Calu3 (cell line): Measurements from ENCODE around the gene CYP19A1. TPM values are rescaled to one million over a fixed set of nuclear protein-coding genes. Genes with fewer than 3 reads are reported as not detected.

Source experiments
- BruUV-seq: library from RNA; stranded (reverse); fragments of 400-500 nt; replicated peaks from 2 replicates; lab custom pipeline; 2021; lab: Mats Ljungman, UMichigan
- CTCF ChIA-PET: fragments of 300-600 bp; sonication (Branson Sonifier 250); formaldehyde crosslinking; loops from one replicate; lab custom pipeline; 2022; ENCODE audit warnings: antibody characterized with exemption; lab: Charles Lee
- DNase-seq: peaks from one replicate; pipeline ENCODE4 v3.0.0; 2022
- H3K27ac Mint-ChIP-seq: one replicate; pipeline ENCODE4 v1.8.0; 2022; ENCODE audit warnings: mixed read lengths; ENCODE audit not compliant: unreplicated experiment
- H3K27me3 Mint-ChIP-seq: one replicate; pipeline ENCODE4 v1.8.0; 2022; ENCODE audit warnings: mixed read lengths; ENCODE audit not compliant: unreplicated experiment
- H3K36me3 Mint-ChIP-seq: one replicate; pipeline ENCODE4 v1.8.0; 2022; ENCODE audit warnings: mild to moderate bottlenecking, moderate library complexity, mixed read lengths; ENCODE audit not compliant: insufficient read depth, unreplicated experiment
- H3K4me1 Mint-ChIP-seq: one replicate; pipeline ENCODE4 v1.8.0; 2022; ENCODE audit warnings: mild to moderate bottlenecking, low read depth, mixed read lengths; ENCODE audit not compliant: unreplicated experiment
- H3K4me3 Mint-ChIP-seq: one replicate; pipeline ENCODE4 v1.8.0; 2022; ENCODE audit warnings: mild to moderate bottlenecking, low read depth, moderate library complexity, mixed read lengths; ENCODE audit not compliant: unreplicated experiment
- H3K9me3 Mint-ChIP-seq: one replicate; pipeline ENCODE4 v1.8.0; 2022; ENCODE audit warnings: low read depth, mixed read lengths; ENCODE audit not compliant: unreplicated experiment
- CTCF ChIP-seq: fragments of 200-600 bp; IDR thresholded peaks from one replicate; pipeline ENCODE4 v1.8.0; 2022; ENCODE audit warnings: antibody characterized with exemption; ENCODE audit not compliant: unreplicated experiment
- intact Hi-C: fragments of 100-400 bp; cut with micrococcal nuclease; formaldehyde crosslinking; loops from one replicate; pipeline ENCODE4 v1.10.0; 2022; ENCODE audit not compliant: unreplicated experiment
- total RNA-seq: library from RNA; stranded (reverse); gene quantifications from 2 replicates; pipeline ENCODE4 v1.2.3, GENCODE V29; 2022

Gene CYP19A1
- total RNA-seq, 1 experiment from 2014 or later: not detected

DNA sequence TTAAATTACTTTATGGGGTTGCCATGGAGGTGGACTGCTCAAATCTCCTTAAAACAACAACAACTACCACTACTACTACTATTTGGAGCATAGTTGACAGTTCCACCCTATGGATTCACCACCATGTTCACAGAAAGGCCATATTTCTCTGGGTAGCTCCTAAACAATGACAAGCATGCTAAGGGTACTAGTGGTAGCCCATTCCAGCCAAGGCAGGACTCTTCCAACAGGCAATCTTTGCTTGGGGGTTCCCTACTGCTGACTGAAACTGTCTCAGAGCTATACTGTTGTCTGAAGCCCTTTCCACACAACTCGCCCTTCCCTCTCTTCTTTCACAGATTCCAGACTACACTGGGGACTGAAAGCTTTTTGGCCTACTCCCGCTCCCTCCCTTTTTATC, 68.9 kb downstream of the CYP19A1 start:
- Mint-ChIP-seq H3K27ac (no peak overlapping the region), H3K4me1 (peaks cover 8% of the 10 kb centered on the region), H3K9me3 (no peaks in the 10 kb centered on the region), H3K4me3 (no peak overlapping the region), H3K36me3 (no peaks in the 10 kb centered on the region), H3K27me3 (peaks cover 11% of the 10 kb centered on the region)
- no peak for TF ChIP-seq CTCF
- intact Hi-C loops: no loop called here
- BruUV-seq: no TSS peak
- DNase-seq: no peak
- CTCF ChIA-PET: no interaction called here

DNA sequence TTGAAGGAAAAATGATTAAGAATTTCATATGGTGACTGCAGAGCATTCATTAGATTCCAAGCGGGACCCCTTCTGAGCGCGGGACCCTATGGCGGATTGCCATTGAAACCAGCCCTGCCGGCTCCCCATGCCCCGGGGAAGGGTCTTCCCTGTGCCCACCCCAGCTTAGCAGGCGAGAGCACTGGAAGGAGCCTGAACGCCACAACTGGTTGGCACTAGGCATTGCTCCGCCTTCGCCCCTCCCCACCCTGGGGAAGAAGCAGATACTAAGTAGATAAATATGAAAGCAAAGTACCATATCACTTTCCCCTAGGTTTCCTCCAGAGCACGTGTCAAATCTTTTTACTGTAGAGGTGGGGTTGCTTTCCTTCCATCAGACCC, 70.7 kb downstream of the CYP19A1 start:
- Mint-ChIP-seq H3K27ac (no peak overlapping the region), H3K36me3 (no peaks in the 10 kb centered on the region), H3K9me3 (no peaks in the 10 kb centered on the region), H3K4me3 (peak overlapping the region; percentile 51), H3K27me3 (no peaks in the 10 kb centered on the region), H3K4me1 (peaks cover 8% of the 10 kb centered on the region)
- CTCF ChIA-PET: interaction anchor here (0.5 to 1.0 kb wide), 2 partner anchors 19 to 115 kb away, joined by 3 read pairs; no protein-coding TSS in a partner anchor
- no TSS peak for BruUV-seq
- intact Hi-C loops: no loop called here
- TF ChIP-seq CTCF: no peak
- peak; percentile 41 for DNase-seq

DNA sequence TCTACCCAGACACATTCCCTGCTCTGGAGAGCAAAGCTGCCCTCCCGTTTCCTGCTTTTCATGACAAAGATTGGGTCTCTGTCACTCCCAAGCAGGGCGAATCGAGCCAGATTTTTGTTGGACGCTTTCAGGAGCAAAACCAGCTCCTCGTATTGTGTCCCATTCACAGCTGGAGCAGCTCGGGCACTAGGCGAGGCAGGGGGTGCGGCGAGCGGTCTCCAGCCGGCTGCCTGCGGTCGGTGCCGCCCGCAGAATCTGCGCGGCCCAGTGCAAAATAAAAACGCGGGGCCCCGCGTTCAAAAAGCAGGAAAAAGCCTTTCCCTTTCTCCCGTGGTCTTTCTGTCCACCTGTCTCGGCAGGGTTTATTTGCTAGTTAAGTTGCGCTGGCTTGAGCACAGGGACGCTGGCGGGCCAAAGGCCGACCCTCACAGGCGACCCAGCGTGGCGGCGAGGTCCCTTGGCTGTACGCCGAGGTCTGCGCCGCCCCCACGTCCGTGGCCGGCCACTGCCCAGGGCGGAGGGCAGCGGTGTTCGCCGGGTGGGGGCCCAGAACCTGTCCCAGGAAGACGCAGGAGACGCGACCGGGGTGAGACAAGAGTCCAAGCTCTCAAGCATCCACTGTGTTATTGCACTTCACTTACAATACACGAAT, 71.2 kb downstream of the CYP19A1 start:
- no peaks in the 10 kb centered on the region for H3K27me3 Mint-ChIP-seq
- no peaks in the 10 kb centered on the region for H3K36me3 Mint-ChIP-seq
- no peak for TF ChIP-seq CTCF
- no TSS peak for BruUV-seq
- CTCF ChIA-PET: interaction anchor here (0.5 to 1.0 kb wide), 3 partner anchors 20 to 116 kb away, joined by 3 read pairs; no protein-coding TSS in a partner anchor
- H3K4me1 Mint-ChIP-seq: peaks cover 8% of the 10 kb centered on the region
- intact Hi-C loops: no loop called here
- no peaks in the 10 kb centered on the region for H3K9me3 Mint-ChIP-seq
- no peak overlapping the region for H3K27ac Mint-ChIP-seq
- DNase-seq: peak; percentile 18
- H3K4me3 Mint-ChIP-seq: peak overlapping the region; percentile 51

- no peaks in the 10 kb centered on the region for H3K36me3 Mint-ChIP-seq
- peak overlapping the region; percentile 51 for H3K4me3 Mint-ChIP-seq
- no peak for TF ChIP-seq CTCF
- intact Hi-C loops: no loop called here
- H3K4me1 Mint-ChIP-seq: peaks cover 8% of the 10 kb centered on the region
- no peak overlapping the region for H3K27ac Mint-ChIP-seq
- BruUV-seq: no TSS peak
- no peaks in the 10 kb centered on the region for H3K9me3 Mint-ChIP-seq
- H3K27me3 Mint-ChIP-seq: no peaks in the 10 kb centered on the region
- no peak for DNase-seq
- CTCF ChIA-PET: interaction anchor here (0.8 to 1.0 kb wide), 2 partner anchors 20 to 74 kb away, joined by 3 read pairs; no protein-coding TSS in a partner anchor
These were observed 71.7 kb downstream of the CYP19A1 start for GRCh38 chr15:51266656-51267050.
